Measurements from ENCODE around the gene TLE6.

DNA sequence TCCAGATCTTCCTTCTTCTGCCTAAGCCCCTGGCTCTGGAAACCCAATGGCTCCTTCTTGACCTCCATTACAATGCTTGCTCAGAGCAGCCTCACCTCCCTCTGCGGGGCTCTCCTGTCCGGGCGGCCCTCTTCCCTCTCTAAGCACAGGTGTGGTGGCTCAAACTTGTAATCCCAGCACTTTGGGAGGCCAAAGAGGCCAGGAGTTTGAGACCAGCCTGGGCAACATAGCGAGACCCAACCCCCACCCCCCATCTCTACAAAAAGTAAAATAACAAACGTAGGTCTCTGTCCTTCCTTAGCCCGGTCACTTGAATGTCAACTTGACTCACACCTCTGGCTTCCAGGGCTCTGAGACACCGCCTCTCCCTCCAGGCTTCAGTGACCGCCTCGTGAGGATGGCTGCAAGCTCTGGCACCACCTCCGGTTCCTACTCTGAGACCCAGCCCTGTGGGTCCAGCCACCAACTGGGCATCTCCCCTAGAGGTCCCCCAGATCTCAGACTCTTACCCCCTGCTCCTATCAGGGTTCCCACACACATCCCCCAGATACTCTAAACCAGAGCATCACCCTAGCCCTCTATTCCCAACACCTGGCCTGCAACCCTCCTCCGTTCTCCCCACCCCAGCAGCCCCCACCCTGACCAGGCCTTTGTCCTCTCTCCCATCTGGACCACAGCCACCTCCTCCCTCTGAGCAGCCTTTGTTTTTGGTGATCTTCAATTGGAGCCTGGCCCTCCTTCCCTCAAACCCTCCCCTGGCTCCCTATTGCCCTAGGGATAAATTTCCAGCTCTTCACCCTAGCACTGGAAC lies 56.4 kb downstream of the TLE6 start:
- TF ChIP-seq, protein P1, sequence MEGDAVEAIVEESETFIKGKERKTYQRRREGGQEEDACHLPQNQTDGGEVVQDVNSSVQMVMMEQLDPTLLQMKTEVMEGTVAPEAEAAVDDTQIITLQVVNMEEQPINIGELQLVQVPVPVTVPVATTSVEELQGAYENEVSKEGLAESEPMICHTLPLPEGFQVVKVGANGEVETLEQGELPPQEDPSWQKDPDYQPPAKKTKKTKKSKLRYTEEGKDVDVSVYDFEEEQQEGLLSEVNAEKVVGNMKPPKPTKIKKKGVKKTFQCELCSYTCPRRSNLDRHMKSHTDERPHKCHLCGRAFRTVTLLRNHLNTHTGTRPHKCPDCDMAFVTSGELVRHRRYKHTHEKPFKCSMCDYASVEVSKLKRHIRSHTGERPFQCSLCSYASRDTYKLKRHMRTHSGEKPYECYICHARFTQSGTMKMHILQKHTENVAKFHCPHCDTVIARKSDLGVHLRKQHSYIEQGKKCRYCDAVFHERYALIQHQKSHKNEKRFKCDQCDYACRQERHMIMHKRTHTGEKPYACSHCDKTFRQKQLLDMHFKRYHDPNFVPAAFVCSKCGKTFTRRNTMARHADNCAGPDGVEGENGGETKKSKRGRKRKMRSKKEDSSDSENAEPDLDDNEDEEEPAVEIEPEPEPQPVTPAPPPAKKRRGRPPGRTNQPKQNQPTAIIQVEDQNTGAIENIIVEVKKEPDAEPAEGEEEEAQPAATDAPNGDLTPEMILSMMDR (conservative IDR thresholded peaks at IDR 0.05): no peak
- no peak for TF ChIP-seq ZFX (IDR thresholded peaks at IDR 0.05)
